ES-I3 (cell line): ENCODE results near the gene OSBPL10.

Experiments
- H3K36me3 ChIP-seq: 2 replicates; pipeline ENCODE4 v1.6.1; 2013; ENCODE audit warnings: mild to moderate bottlenecking, low read length, control low read depth, moderate library complexity; ENCODE audit not compliant: insufficient read depth
- H3K4me1 ChIP-seq: 2 replicates; pipeline ENCODE4 v1.6.1; 2013; ENCODE audit warnings: mild to moderate bottlenecking, control low read depth, low read length; ENCODE audit not compliant: insufficient read depth
- H3K9ac ChIP-seq: 2 replicates; pipeline ENCODE4 v1.6.1; 2013; ENCODE audit warnings: low read depth, mild to moderate bottlenecking, low read length, moderate library complexity
- H3K9me3 ChIP-seq: 2 replicates; pipeline ENCODE4 v1.6.1; 2013; ENCODE audit warnings: mild to moderate bottlenecking, low read length, moderate library complexity; ENCODE audit not compliant: control insufficient read depth, insufficient read depth

OSBPL10 gene

GRCh38 chr3:31747785-31748184, 233.3 kb downstream of the OSBPL10 start:
- Histone ChIP-seq H3K9me3 (no peaks in the 10 kb centered on the region), H3K4me1 (no peaks in the 10 kb centered on the region), H3K36me3 (no peaks in the 10 kb centered on the region), H3K9ac (no peak overlapping the region)

GRCh38 chr3:31744913-31745312, 236.1 kb downstream of the OSBPL10 start:
- no peaks in the 10 kb centered on the region for H3K36me3 ChIP-seq
- no peaks in the 10 kb centered on the region for H3K9me3 ChIP-seq
- no peak overlapping the region for H3K9ac ChIP-seq
- no peaks in the 10 kb centered on the region for H3K4me1 ChIP-seq

- Histone ChIP-seq H3K9ac (no peak overlapping the region), H3K36me3 (no peaks in the 10 kb centered on the region), H3K9me3 (no peaks in the 10 kb centered on the region), H3K4me1 (no peaks in the 10 kb centered on the region)
These were observed 237.6 kb downstream of the OSBPL10 start for GRCh38 chr3:31743331-31744089.

GRCh38 chr3:31740397-31740796, 240.7 kb downstream of the OSBPL10 start:
- H3K36me3 ChIP-seq, result no peaks in the 10 kb centered on the region

GRCh38 chr3:31738412-31738811, 242.7 kb downstream of the OSBPL10 start:
- Histone ChIP-seq H3K36me3 (no peaks in the 10 kb centered on the region), H3K9me3 (no peaks in the 10 kb centered on the region), H3K9ac (no peak overlapping the region), H3K4me1 (peaks cover 3% of the 10 kb centered on the region; the same call in 1 of the 2 replicates)

More at GRCh38 chr3:31740397-31740796, 240.7 kb downstream of the OSBPL10 start:
- Histone ChIP-seq H3K9me3 (no peaks in the 10 kb centered on the region), H3K4me1 (peaks cover 3% of the 10 kb centered on the region; the same call in 1 of the 2 replicates), H3K9ac (no peak overlapping the region)

- H3K9ac ChIP-seq, result no peak overlapping the region
- no peaks in the 10 kb centered on the region; the same call in 1 of the 2 replicates for H3K36me3 ChIP-seq
- H3K4me1 ChIP-seq, result peaks cover 3% of the 10 kb centered on the region; the same call in 1 of the 2 replicates
- no peaks in the 10 kb centered on the region for H3K9me3 ChIP-seq
These were observed 245.4 kb downstream of the OSBPL10 start for GRCh38 chr3:31735667-31736066.

- Histone ChIP-seq H3K9ac (no peak overlapping the region), H3K9me3 (no peaks in the 10 kb centered on the region), H3K4me1 (peaks cover 3% of the 10 kb centered on the region; the same call in 1 of the 2 replicates), H3K36me3 (no peaks in the 10 kb centered on the region; the same call in 1 of the 2 replicates)
These were observed 247.8 kb downstream of the OSBPL10 start for GRCh38 chr3:31733234-31733667.

GRCh38 chr3:31732548-31732947, 248.5 kb downstream of the OSBPL10 start:
- Histone ChIP-seq H3K4me1 (peaks cover 3% of the 10 kb centered on the region; the same call in 1 of the 2 replicates), H3K9ac (no peak overlapping the region), H3K36me3 (no peaks in the 10 kb centered on the region; the same call in 1 of the 2 replicates)

GRCh38 chr3:31729573-31729972, 251.5 kb downstream of the OSBPL10 start:
- no peak overlapping the region for H3K9ac ChIP-seq
- H3K36me3 ChIP-seq, result no peaks in the 10 kb centered on the region; the same call in 1 of the 2 replicates

More at GRCh38 chr3:31732548-31732947, 248.5 kb downstream of the OSBPL10 start:
- H3K9me3 ChIP-seq, result no peaks in the 10 kb centered on the region

GRCh38 chr3:31729082-31729481, 252.0 kb downstream of the OSBPL10 start:
- Histone ChIP-seq H3K36me3 (no peaks in the 10 kb centered on the region; the same call in 1 of the 2 replicates), H3K4me1 (peaks cover 3% of the 10 kb centered on the region; the same call in 1 of the 2 replicates), H3K9me3 (no peaks in the 10 kb centered on the region), H3K9ac (no peak overlapping the region)

More at GRCh38 chr3:31729573-31729972, 251.5 kb downstream of the OSBPL10 start:
- peaks cover under 1% of the 10 kb centered on the region; the same call in 1 of the 2 replicates for H3K4me1 ChIP-seq
- no peaks in the 10 kb centered on the region for H3K9me3 ChIP-seq

- Histone ChIP-seq H3K4me1 (peaks cover 7% of the 10 kb centered on the region; the same call in 1 of the 2 replicates), H3K36me3 (no peaks in the 10 kb centered on the region; the same call in 1 of the 2 replicates), H3K9ac (no peak overlapping the region), H3K9me3 (no peaks in the 10 kb centered on the region)
These were observed 252.7 kb downstream of the OSBPL10 start for GRCh38 chr3:31728403-31728802.

GRCh38 chr3:31725976-31726375, 255.1 kb downstream of the OSBPL10 start:
- H3K9ac ChIP-seq, result no peak overlapping the region
- H3K9me3 ChIP-seq, result no peaks in the 10 kb centered on the region
- H3K36me3 ChIP-seq, result no peaks in the 10 kb centered on the region
- H3K4me1 ChIP-seq, result peaks cover 7% of the 10 kb centered on the region; the same call in 1 of the 2 replicates

GRCh38 chr3:31725568-31725967, 255.5 kb downstream of the OSBPL10 start:
- Histone ChIP-seq H3K36me3 (no peaks in the 10 kb centered on the region), H3K9ac (no peak overlapping the region), H3K4me1 (peaks cover 7% of the 10 kb centered on the region; the same call in 1 of the 2 replicates), H3K9me3 (no peaks in the 10 kb centered on the region)

GRCh38 chr3:31724651-31725050, 256.4 kb downstream of the OSBPL10 start:
- Histone ChIP-seq H3K4me1 (peaks cover 7% of the 10 kb centered on the region; the same call in 1 of the 2 replicates), H3K9ac (no peak overlapping the region), H3K9me3 (no peaks in the 10 kb centered on the region), H3K36me3 (no peaks in the 10 kb centered on the region)

GRCh38 chr3:31724116-31724515, 256.9 kb downstream of the OSBPL10 start:
- Histone ChIP-seq H3K4me1 (peaks cover 7% of the 10 kb centered on the region; the same call in 1 of the 2 replicates), H3K9me3 (no peaks in the 10 kb centered on the region), H3K36me3 (no peaks in the 10 kb centered on the region), H3K9ac (no peak overlapping the region)
